Mononuclear cell (primary cell): ENCODE measurements around the gene IFI30. TPM values are rescaled to one million over a fixed set of nuclear protein-coding genes. Genes with fewer than 3 reads are reported as not detected.

ENCODE experiments used
- H3K27me3 ChIP-seq: 2 replicates; pipeline ENCODE4 v1.6.0; 2011; ENCODE audit warnings: low read length, control low read depth; ENCODE audit not compliant: insufficient read depth
- H3K4me1 ChIP-seq: 2 replicates; pipeline ENCODE4 v1.5.1; 2011; ENCODE audit warnings: mild to moderate bottlenecking, low read length, control low read depth; ENCODE audit not compliant: insufficient read depth
- H3K4me3 ChIP-seq: 2 replicates; pipeline ENCODE4 v1.5.1; 2011; ENCODE audit warnings: mild to moderate bottlenecking, low read length, moderate library complexity
- H3K9me3 ChIP-seq: 2 replicates; pipeline ENCODE4 v1.5.1; 2011; ENCODE audit warnings: low read depth, mild to moderate bottlenecking, control low read depth, low read length
- total RNA-seq: library from RNA; depleted of rRNA; stranded (reverse); fragments of >200 nt; gene quantifications from one replicate; pipeline ENCODE4 v1.2.3, GENCODE V29; 2012

The IFI30 gene
- total RNA-seq, result 769 TPM

GRCh38 chr19:18173572-18174288, at the start of gene IFI30:
TSS of gene IFI30 (plus strand) at chr19:18173813. CDS start at chr19:18173842, 29 bp downstream.
- no peaks in the 10 kb centered on the region for H3K27me3 ChIP-seq
- peak within 1 kb of the TSS; percentile 90 for H3K4me3 ChIP-seq
- H3K9me3 ChIP-seq, result no peaks in the 10 kb centered on the region
- peaks cover 93% of the 10 kb centered on the region for H3K4me1 ChIP-seq

DNA sequence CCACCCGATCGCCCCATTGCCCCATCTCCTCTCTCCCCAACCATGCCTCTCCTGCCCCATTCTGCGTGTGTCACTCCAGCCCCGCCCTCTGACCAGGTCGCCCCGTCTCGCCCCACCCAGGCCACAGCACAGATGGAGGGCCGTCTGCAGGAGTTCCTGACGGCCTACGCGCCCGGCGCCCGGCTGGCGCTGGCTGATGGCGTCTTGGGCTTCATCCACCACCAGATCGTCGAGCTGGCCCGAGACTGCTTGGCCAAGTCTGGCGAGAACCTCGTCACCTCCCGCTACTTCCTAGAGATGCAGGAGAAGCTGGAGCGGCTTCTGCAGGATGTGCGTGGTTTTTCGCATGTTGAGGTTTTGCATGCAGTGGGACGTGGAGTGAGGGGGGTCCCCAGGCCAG, 49.8 kb upstream of the IFI30 start:
- Histone ChIP-seq H3K4me3 (no peak overlapping the region), H3K4me1 (peaks cover 44% of the 10 kb centered on the region), H3K27me3 (no peaks in the 10 kb centered on the region)

DNA sequence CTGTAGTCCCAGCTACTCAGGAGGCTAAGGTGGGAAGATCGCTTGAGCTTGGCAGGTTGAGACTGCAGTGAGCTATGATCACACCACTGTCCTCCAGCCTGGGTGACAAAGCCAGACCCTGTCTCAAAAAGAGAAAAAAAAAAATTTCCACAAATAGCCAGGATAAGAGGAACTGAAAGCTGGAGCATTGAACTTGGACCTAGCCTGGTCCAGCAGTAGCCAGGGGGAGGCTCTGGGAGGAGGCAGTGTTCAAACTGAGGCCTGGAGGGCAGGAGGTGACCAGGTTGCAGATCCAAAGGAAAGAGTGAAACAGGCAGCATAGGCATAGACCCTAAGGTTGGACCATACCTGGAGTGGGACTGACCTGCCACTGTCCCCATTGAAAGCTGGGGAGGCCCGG, 47.5 kb upstream of the IFI30 start:
- no peaks in the 10 kb centered on the region for H3K9me3 ChIP-seq
- H3K4me3 ChIP-seq, result no peak overlapping the region
- peaks cover 28% of the 10 kb centered on the region for H3K4me1 ChIP-seq
- H3K27me3 ChIP-seq, result no peaks in the 10 kb centered on the region

More for the DNA sequence above, 49.8 kb upstream of the IFI30 start:
- H3K9me3 ChIP-seq, result no peaks in the 10 kb centered on the region

DNA sequence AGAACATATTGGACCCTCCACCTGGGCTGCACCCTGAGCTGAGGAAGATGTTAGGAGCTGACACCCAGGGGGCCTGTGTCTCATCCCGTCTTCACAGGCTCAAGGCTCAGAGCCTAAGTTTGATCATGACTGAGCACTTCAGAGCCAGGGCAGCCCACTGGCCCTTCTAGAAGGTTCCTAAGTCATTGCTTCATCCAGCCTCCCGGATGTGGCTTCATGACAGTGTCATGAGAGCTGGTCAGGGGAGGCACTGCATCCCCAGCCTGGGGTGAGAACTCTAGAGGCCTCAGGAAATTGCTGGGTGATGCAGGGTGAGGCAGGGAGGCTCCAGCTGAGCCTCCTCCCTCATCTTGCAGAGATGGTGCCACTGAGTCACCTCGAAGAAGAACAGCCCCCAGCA, 45.6 kb upstream of the IFI30 start:
- Histone ChIP-seq H3K4me1 (peaks cover 28% of the 10 kb centered on the region), H3K9me3 (no peaks in the 10 kb centered on the region), H3K27me3 (no peaks in the 10 kb centered on the region), H3K4me3 (no peak overlapping the region)

GRCh38 chr19:18128805-18129204, 44.8 kb upstream of the IFI30 start:
- Histone ChIP-seq H3K27me3 (no peaks in the 10 kb centered on the region), H3K4me1 (peaks cover 25% of the 10 kb centered on the region), H3K9me3 (no peaks in the 10 kb centered on the region), H3K4me3 (no peak overlapping the region)

GRCh38 chr19:18130523-18131242, 42.9 kb upstream of the IFI30 start:
- no peaks in the 10 kb centered on the region for H3K27me3 ChIP-seq
- H3K9me3 ChIP-seq, result no peaks in the 10 kb centered on the region
- H3K4me3 ChIP-seq, result no peak overlapping the region
- H3K4me1 ChIP-seq, result peaks cover 24% of the 10 kb centered on the region

- no peak overlapping the region for H3K4me3 ChIP-seq
- no peaks in the 10 kb centered on the region for H3K9me3 ChIP-seq
- H3K27me3 ChIP-seq, result no peaks in the 10 kb centered on the region
- peaks cover 16% of the 10 kb centered on the region for H3K4me1 ChIP-seq
These were observed 41.6 kb upstream of the IFI30 start for GRCh38 chr19:18131841-18132596.

GRCh38 chr19:18135712-18136584, 37.7 kb upstream of the IFI30 start:
- H3K4me1 ChIP-seq, result peaks cover 9% of the 10 kb centered on the region
- no peak overlapping the region for H3K4me3 ChIP-seq
- H3K27me3 ChIP-seq, result no peaks in the 10 kb centered on the region
- H3K9me3 ChIP-seq, result no peaks in the 10 kb centered on the region

- no peak overlapping the region for H3K4me3 ChIP-seq
- no peaks in the 10 kb centered on the region for H3K27me3 ChIP-seq
- H3K4me1 ChIP-seq, result peaks cover 9% of the 10 kb centered on the region
- H3K9me3 ChIP-seq, result no peaks in the 10 kb centered on the region
These were observed 36.4 kb upstream of the IFI30 start for GRCh38 chr19:18137242-18137641.

GRCh38 chr19:18137657-18138339, 35.8 kb upstream of the IFI30 start:
- Histone ChIP-seq H3K4me3 (no peak overlapping the region), H3K9me3 (no peaks in the 10 kb centered on the region), H3K27me3 (no peaks in the 10 kb centered on the region), H3K4me1 (peaks cover 9% of the 10 kb centered on the region)

GRCh38 chr19:18140473-18140872, 33.1 kb upstream of the IFI30 start:
- H3K4me3 ChIP-seq, result no peak overlapping the region
- H3K4me1 ChIP-seq, result peaks cover 9% of the 10 kb centered on the region

DNA sequence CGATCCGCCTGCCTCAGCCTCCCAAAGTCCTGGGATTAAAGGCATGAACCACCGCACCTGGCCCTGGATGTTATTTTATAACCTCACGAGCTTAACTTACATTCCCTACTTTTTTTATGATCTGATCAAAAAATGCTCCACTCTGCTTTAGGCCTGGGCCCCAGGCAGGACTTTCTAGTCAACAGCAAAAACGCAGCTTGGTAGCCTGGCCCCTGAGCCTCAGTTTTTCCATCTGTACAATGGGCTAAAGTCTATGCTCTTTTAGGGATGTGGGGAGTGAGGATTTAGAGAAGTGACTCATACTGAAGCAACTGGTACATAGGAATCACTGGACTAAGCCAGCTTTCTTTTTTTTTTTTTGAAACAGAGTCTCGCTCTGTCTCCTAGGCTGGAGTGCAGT, 32.6 kb upstream of the IFI30 start:
- Histone ChIP-seq H3K4me3 (no peak overlapping the region), H3K9me3 (no peaks in the 10 kb centered on the region), H3K4me1 (peaks cover 9% of the 10 kb centered on the region)

More at GRCh38 chr19:18140473-18140872, 33.1 kb upstream of the IFI30 start:
- no peaks in the 10 kb centered on the region for H3K27me3 ChIP-seq
- H3K9me3 ChIP-seq, result no peaks in the 10 kb centered on the region

GRCh38 chr19:18143902-18144301, 29.7 kb upstream of the IFI30 start:
- Histone ChIP-seq H3K4me3 (no peak overlapping the region), H3K27me3 (no peaks in the 10 kb centered on the region), H3K9me3 (no peaks in the 10 kb centered on the region), H3K4me1 (no peaks in the 10 kb centered on the region)

More for the DNA sequence above, 32.6 kb upstream of the IFI30 start:
- no peaks in the 10 kb centered on the region for H3K27me3 ChIP-seq

DNA sequence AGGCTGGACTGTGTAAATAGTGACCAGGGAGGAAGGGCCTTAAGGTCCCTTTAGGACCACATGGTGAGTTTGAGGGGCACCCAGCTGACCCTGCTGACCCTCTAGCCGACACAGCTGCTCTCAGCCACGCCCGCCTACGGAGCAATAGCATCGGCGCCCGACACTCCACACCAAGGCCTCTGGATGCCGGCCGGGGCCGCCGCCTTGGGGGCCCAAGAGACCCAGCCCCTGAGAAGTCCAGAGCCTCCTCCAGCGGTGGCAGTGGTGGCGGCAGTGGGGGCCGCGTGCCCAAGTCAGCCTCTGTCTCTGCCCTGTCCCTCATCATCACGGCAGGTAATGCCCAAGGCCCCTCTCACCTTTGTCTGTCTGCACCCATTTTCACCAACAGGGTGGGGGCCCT, 29.3 kb upstream of the IFI30 start:
- no peaks in the 10 kb centered on the region for H3K27me3 ChIP-seq
- no peaks in the 10 kb centered on the region for H3K9me3 ChIP-seq
- no peak overlapping the region for H3K4me3 ChIP-seq
- no peaks in the 10 kb centered on the region for H3K4me1 ChIP-seq
